GM12878 (cell line): Measurements from ENCODE around the gene HOXC13. TPM values are rescaled to one million over a fixed set of nuclear protein-coding genes. Genes with fewer than 3 reads are reported as not detected.

ENCODE experiments used
- ATAC-seq: fragments of 200-7000 bp; cut with Tn5 transposase; 3 replicates; pipeline ENCODE4 v1.9.1; 2020; ENCODE audit warnings: mild to moderate bottlenecking, moderate library complexity
- BruUV-seq: library from RNA; stranded (reverse); fragments of 400-500 nt; replicated peaks from 2 replicates; lab custom pipeline; 2021; lab: Mats Ljungman, UMichigan
- CTCF ChIA-PET: fragments of 300-600 bp; sonication (Branson Sonifier 250); formaldehyde crosslinking; extraction: SDS; loops from one replicate; lab custom pipeline; 2021; ENCODE audit warnings: inconsistent platforms; lab: Yijun Ruan, JAX
- POLR2A ChIA-PET: fragments of 350-600 bp; formaldehyde crosslinking; extraction: SDS; loops from one replicate; lab custom pipeline; 2021; ENCODE audit warnings: inconsistent platforms; lab: Charles Lee
- RAD21 ChIA-PET: fragments of 300-600 bp; sonication (Branson Sonifier 250); formaldehyde crosslinking; loops from one replicate; lab custom pipeline; 2023; ENCODE audit warnings: antibody characterized with exemption; ENCODE audit not compliant: unreplicated experiment; lab: Charles Lee
- SMC1A ChIA-PET: fragments of 300-600 bp; sonication (Branson Sonifier 250); formaldehyde crosslinking; loops from one replicate; lab custom pipeline; 2023; ENCODE audit not compliant: unreplicated experiment, uncharacterized antibody; lab: Charles Lee
- DNase-seq: peaks from one replicate; pipeline ENCODE4 v3.0.0-alpha.2; 2011; ENCODE audit warnings: low read depth, low spot score
- FAIRE-seq: peaks from 3 replicates; lab custom pipeline; 2011; peaks lifted over from hg19 to GRCh38; lab: Jason Lieb, UNC
- H2AFZ ChIP-seq: 2 replicates; pipeline ENCODE4 v1.6.0; 2011; ENCODE audit warnings: low read depth, low read length, control low read depth; ENCODE audit not compliant: control insufficient read depth
- H3K27ac ChIP-seq: 2 replicates; pipeline ENCODE4 v1.5.1; 2011; ENCODE audit warnings: control low read depth; ENCODE audit not compliant: control insufficient read depth, insufficient read depth
- H3K27me3 ChIP-seq, 2 experiments: replicated peaks in 1 of 2; 2 replicates each; pipeline versions ENCODE4 v1.6.0 to v1.6.1; 2011; ENCODE audit warnings: low read length in 1 of 2; ENCODE audit not compliant: control insufficient read depth in 2 of 2, insufficient read depth in 2 of 2
- H3K36me3 ChIP-seq, 2 experiments: 2 replicates each; pipeline ENCODE4 v1.5.1; 2011; ENCODE audit warnings: low read length in 1 of 2; ENCODE audit not compliant: control insufficient read depth in 2 of 2, insufficient read depth in 2 of 2
- H3K4me1 ChIP-seq: 2 replicates; pipeline ENCODE4 v1.6.1; 2011; ENCODE audit warnings: mild to moderate bottlenecking, low read length, moderate library complexity, mixed read lengths; ENCODE audit not compliant: control insufficient read depth, insufficient read depth
- H3K4me2 ChIP-seq: 2 replicates; pipeline ENCODE4 v1.6.0; 2011; ENCODE audit warnings: control low read depth; ENCODE audit not compliant: control insufficient read depth, insufficient read depth
- H3K4me3 ChIP-seq: fragments of 200-600 bp; sonication (generic); 2 replicates; pipeline ENCODE4 v1.5.1; 2016
- H3K79me2 ChIP-seq: 2 replicates; pipeline ENCODE4 v1.6.0; 2011; ENCODE audit warnings: low read length; ENCODE audit not compliant: control insufficient read depth, insufficient read depth
- H3K9ac ChIP-seq: 2 replicates; pipeline ENCODE4 v1.8.0; 2011; ENCODE audit warnings: low read length, control low read depth, mixed read lengths; ENCODE audit not compliant: control insufficient read depth, insufficient read depth
- H3K9me3 ChIP-seq: replicated peaks from 3 replicates; pipeline ENCODE4 v1.5.1; 2011; ENCODE audit warnings: mild to moderate bottlenecking, low read length; ENCODE audit not compliant: control insufficient read depth, insufficient read depth
- H4K20me1 ChIP-seq: 2 replicates; pipeline ENCODE4 v1.6.0; 2011; ENCODE audit not compliant: control insufficient read depth, insufficient read depth
- ASH2L ChIP-seq: fragments of 300-600, 200-600 bp; sonication (generic); IDR thresholded peaks from 2 replicates; pipeline ENCODE4 v1.6.1; 2017; ENCODE audit warnings: low read depth, mild to moderate bottlenecking, borderline replicate concordance
- BCLAF1 ChIP-seq: fragments of 450-650 bp; IDR thresholded peaks from 2 replicates; pipeline ENCODE4 v1.6.1; 2017; ENCODE audit warnings: antibody characterized with exemption, mild to moderate bottlenecking, moderate library complexity
- ETV6 ChIP-seq, 2 experiments: fragments of 450-650 bp in 1 of 2; IDR thresholded peaks in 1 of 2; conservative IDR thresholded peaks in 1 of 2; 2 replicates each; pipeline ENCODE4 v1.6.1; 2014; ENCODE audit warnings: antibody characterized with exemption in 1 of 2, borderline replicate concordance in 1 of 2, low read depth in 1 of 2, mild to moderate bottlenecking in 1 of 2, moderate library complexity in 1 of 2
- MLLT1 ChIP-seq: fragments of 450-650 bp; IDR thresholded peaks from 2 replicates; pipeline ENCODE4 v1.6.1; 2016; ENCODE audit warnings: mild to moderate bottlenecking
- SREBF1 ChIP-seq: IDR thresholded peaks from 2 replicates; pipeline ENCODE4 v1.6.1; 2012; ENCODE audit warnings: mild to moderate bottlenecking, low read length
- WGBS: methylation state at CpG from one replicate; pipeline ENCODE4 v1.1.6; 2016; ENCODE audit warnings: low lambda C conversion rate; ENCODE audit not compliant: insufficient replicate concordance, insufficient coverage; ENCODE audit errors: missing lambda C conversion rate; 5-methylcytosine and 5-hydroxymethylcytosine counted together
- in situ Hi-C: fragments of 300-500 bp; cut with MboI; formaldehyde crosslinking; loops from 9 replicates; pipeline ENCODE4 v1.14.3; 2018; ENCODE audit warnings: mixed read lengths
- intact Hi-C: fragments of 100-400 bp; cut with micrococcal nuclease; formaldehyde crosslinking; loops from one replicate; pipeline ENCODE4 v1.14.2; 2022; ENCODE audit not compliant: unreplicated experiment
- polyA plus RNA-seq, 11 experiments: library from polyadenylated mRNA; depleted of rRNA in 4 of 11; unstranded in 6 of 11; stranded (reverse) in 5 of 11; fragments of >200 nt; fragmentation: Nextera tagmentation in 4 of 11; fragmentation: Illumina TruSeq in 1 of 11; extraction: Ambion mirVana in 4 of 11; extraction: Trizol in 1 of 11; gene quantifications; 1 replicate in 1 of 11; 2 replicates in 10 of 11; pipeline versions ENCODE4 v1.2.1 to v1.2.3, GENCODE V29; 2011 to 2016; ENCODE audit warnings: inconsistent platforms in 2 of 11, missing spikeins in 2 of 11, low read depth in 1 of 11
- total RNA-seq, 4 experiments: library from RNA; depleted of rRNA in 3 of 4; stranded (reverse); fragments of >200 nt in 3 of 4; fragmentation: Illumina TruSeq in 1 of 4; extraction: Trizol in 1 of 4; gene quantifications; 2 replicates each; pipeline versions ENCODE4 v1.2.1 to v1.2.3, GENCODE V29; 2013 to 2021

Gene HOXC13
- total and polyA plus RNA-seq, 10 of the 15 experiments (the other 5 are each of a cell fraction or from before 2014, with no cell fraction given): not detected

GRCh38 chr12:53944209-53944608 lies 5.6 kb downstream of the HOXC13 start:
- no peaks in the 10 kb centered on the region; the same call in 2 of the 3 replicates for H3K9me3 ChIP-seq
- ChIA-PET RAD21 (no interaction called here), CTCF (no interaction called here), POLR2A (no interaction called here), SMC1A (no interaction called here)
- no peaks in the 10 kb centered on the region for H3K79me2 ChIP-seq
- H3K9ac ChIP-seq: no peak overlapping the region
- intact Hi-C loops: no loop called here
- no peaks in the 10 kb centered on the region for H3K4me1 ChIP-seq
- ATAC-seq (no peak), DNase-seq (no peak), FAIRE-seq (no peak)
- no peak for TF ChIP-seq BCLAF1
- no peak for TF ChIP-seq ASH2L
- no peak for TF ChIP-seq ETV6 (conservative IDR thresholded peaks at IDR 0.05 in 1 of 2, IDR thresholded peaks at IDR 0.05 in 1 of 2; ENCODE audit: borderline replicate concordance in 1 of 2, low read depth in 1 of 2)
- TF ChIP-seq MLLT1: no peak
- TF ChIP-seq SREBF1: no peak
- H3K27me3 ChIP-seq: peaks cover 15 to 34% of the 10 kb centered on the region in 2 experiments
- no peaks in the 10 kb centered on the region for H4K20me1 ChIP-seq
- in situ Hi-C loops: no loop called here
- H3K27ac ChIP-seq: no peak overlapping the region
- no peak overlapping the region for H3K4me3 ChIP-seq
- BruUV-seq: no TSS peak
- no peaks in the 10 kb centered on the region for H3K36me3 ChIP-seq
- no peak overlapping the region for H3K4me2 ChIP-seq
- 6% methylated on average over 4 of the region's 4 CpGs for WGBS
- H2AFZ ChIP-seq: no peak overlapping the region
